Mucosa of descending colon (tissue), 3 donors: ENCODE data around the gene PLCD1. TPM values are rescaled to one million over a fixed set of nuclear protein-coding genes. Genes with fewer than 3 reads are reported as not detected.

ENCODE experiments used
- ATAC-seq: fragments of 200-7000 bp; cut with Tn5 transposase; one replicate; pipeline ENCODE4 v1.9.1; 2020; ENCODE audit warnings: mild to moderate bottlenecking, moderate library complexity
- DNase-seq, 3 donors: peaks; one replicate each; pipeline ENCODE4 v3.0.0-alpha.2; 2020
- H3K36me3 ChIP-seq: fragments of 200-600 bp; one replicate; pipeline ENCODE4 v1.8.0; 2021; ENCODE audit warnings: low read depth, mild to moderate bottlenecking
- H3K4me1 ChIP-seq: fragments of 200-600 bp; one replicate; pipeline ENCODE4 v1.8.0; 2021; ENCODE audit warnings: low read depth, mild to moderate bottlenecking
- H3K4me3 ChIP-seq: fragments of 200-600 bp; one replicate; pipeline ENCODE4 v1.8.0; 2021; ENCODE audit warnings: mild to moderate bottlenecking
- H3K9me3 ChIP-seq: fragments of 200-600 bp; one replicate; pipeline ENCODE4 v1.8.0; 2021; ENCODE audit warnings: mild to moderate bottlenecking
- intact Hi-C, 2 donors: fragments of 100-400 bp; cut with DNase I in 1 of 2; cut with micrococcal nuclease in 1 of 2; formaldehyde crosslinking; loops; one replicate each; pipeline versions ENCODE4 v1.11.0 to v1.11.1; 2022; cut with DNase I, micrococcal nuclease
- total RNA-seq, 3 donors: library from RNA; stranded (reverse); fragmentation: NEBNext Ultra II Directional in 2 of 3; extraction: Animal tissue kit (Norgen Biotek cat#: 25700) in 2 of 3; gene quantifications; one replicate each; pipeline versions ENCODE4 v1.2.1 to v1.2.4, GENCODE V29; 2021 to 2023
- TF ChIP-seq, protein P1 (sequence below): fragments of 200-600 bp; IDR thresholded peaks from one replicate; pipeline ENCODE4 v1.8.0; 2022; ENCODE audit warnings: antibody characterized with exemption, mild to moderate bottlenecking
- donor health status: DM: no; HTN: no; CAD: no; lungs with moderate emphysema.
- donor health status: DM: no; HTN: no; CAD: no.
- donor health status: DM: no; HTN: yes; CAD: no.

The PLCD1 gene
- total RNA-seq, 3 donors from 2014 or later = 38.2 to 113 (median 66.5) TPM

DNA sequence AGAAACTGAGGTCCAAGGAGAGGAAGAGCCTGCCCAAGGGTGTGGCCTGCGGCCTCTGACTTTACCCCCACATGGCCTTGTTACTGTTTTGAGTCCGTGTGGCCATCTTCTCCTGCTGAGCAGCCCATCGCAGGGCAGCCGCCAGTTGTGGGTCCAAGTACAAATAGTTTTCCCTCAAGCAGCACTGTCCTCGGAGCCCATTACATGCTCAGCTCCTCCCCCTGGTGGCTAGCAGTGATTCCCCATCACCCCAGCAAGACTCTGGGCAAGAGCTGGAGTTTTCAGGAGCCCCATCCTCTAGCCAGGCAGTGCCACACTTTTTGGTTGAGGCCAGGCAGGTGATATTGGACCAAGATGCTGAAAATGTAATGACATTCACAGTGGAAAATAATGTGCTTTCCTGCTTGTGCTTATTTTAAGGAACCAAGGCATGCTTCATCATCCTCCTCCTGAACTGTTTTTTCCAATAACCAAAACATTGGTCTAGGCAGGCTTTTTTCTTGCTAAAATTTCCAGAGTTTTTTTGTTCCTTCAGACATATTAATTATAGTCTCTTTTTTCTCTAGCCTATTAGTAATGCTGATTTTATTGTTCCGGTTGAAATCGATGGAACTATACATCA, 62.1 kb downstream of the PLCD1 start:
- intact Hi-C loops = loop anchor here (2.0 to 5.0 kb wide), 2 partner anchors 110 to 113 kb away; no protein-coding TSS in a partner anchor
- ATAC-seq = peak; percentile 68
- Histone ChIP-seq H3K9me3 (no peaks in the 10 kb centered on the region), H3K4me1 (peaks cover 19% of the 10 kb centered on the region), H3K36me3 (no peaks in the 10 kb centered on the region), H3K4me3 (no peak overlapping the region)
- TF ChIP-seq, protein P1, sequence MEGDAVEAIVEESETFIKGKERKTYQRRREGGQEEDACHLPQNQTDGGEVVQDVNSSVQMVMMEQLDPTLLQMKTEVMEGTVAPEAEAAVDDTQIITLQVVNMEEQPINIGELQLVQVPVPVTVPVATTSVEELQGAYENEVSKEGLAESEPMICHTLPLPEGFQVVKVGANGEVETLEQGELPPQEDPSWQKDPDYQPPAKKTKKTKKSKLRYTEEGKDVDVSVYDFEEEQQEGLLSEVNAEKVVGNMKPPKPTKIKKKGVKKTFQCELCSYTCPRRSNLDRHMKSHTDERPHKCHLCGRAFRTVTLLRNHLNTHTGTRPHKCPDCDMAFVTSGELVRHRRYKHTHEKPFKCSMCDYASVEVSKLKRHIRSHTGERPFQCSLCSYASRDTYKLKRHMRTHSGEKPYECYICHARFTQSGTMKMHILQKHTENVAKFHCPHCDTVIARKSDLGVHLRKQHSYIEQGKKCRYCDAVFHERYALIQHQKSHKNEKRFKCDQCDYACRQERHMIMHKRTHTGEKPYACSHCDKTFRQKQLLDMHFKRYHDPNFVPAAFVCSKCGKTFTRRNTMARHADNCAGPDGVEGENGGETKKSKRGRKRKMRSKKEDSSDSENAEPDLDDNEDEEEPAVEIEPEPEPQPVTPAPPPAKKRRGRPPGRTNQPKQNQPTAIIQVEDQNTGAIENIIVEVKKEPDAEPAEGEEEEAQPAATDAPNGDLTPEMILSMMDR = peak; percentile 63
- DNase-seq = peak; percentile 69 to 89 (median 82)

DNA sequence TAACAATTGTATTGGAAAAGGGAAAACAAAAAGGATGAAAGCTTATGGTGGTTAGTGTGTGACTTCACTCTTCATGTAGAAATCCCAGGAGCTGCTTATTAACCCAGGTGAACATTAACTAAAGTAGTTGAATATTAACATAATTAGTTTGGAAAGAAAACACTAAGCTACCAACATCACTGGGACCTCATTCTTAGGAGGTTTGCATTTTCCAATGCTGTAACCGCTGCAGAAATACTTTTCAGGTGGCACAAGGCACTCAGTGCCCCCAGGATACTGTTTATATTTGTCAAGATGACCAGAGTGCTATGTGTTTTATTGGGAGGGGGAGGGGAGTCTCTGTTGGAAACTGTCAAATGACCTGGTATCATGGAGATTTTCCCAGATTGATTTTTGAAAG, 64.7 kb downstream of the PLCD1 start:
- intact Hi-C loops = loop anchor here in 1 of 2 donors (5.0 kb wide), 1 partner anchor 107 kb away; no protein-coding TSS in a partner anchor
- ATAC-seq (peak; percentile 56), DNase-seq (no peak)
- Histone ChIP-seq H3K4me3 (no peak overlapping the region), H3K4me1 (peaks cover 33% of the 10 kb centered on the region), H3K36me3 (no peaks in the 10 kb centered on the region), H3K9me3 (no peaks in the 10 kb centered on the region)
- TF ChIP-seq, protein P1 = no peak

DNA sequence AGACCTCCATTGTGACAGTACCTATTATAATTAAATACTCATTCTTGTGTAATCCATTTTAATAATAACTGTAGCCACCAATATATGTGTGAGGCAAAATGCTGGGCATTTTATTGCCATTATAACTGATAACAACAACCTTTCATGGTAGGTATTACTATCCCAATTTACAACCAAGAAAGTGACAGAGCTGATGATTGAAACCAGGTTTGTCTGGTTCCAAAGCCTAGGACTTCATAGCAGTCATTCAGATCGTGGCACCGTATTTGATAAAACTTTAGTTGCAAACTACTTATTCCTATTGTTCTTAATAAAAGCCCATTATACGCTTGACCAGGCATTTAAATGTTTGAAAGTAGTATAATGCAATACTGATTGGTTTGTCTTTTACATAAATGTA, 65.3 kb downstream of the PLCD1 start:
- Histone ChIP-seq H3K4me1 (peaks cover 33% of the 10 kb centered on the region), H3K4me3 (no peak overlapping the region)

DNA sequence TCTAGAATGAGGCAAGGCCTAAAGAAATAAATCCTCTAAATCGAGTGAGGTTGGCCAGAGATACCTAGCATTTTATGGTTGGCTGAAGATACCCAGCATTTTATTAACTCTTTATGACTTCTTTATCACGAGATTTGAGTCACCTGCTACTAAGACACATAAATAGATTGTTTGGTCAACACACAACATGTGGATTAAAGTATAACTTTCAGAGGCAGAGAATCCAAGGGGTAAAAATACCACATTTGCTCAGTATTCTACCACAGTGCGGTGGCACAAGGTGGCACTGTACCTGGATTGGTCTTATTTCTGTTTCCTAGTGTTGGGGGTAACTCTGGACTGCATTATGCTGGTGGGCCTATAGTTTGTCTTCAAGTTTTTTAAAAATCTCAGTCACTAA, 65.8 kb downstream of the PLCD1 start:
- DNase-seq (no peak), ATAC-seq (peak; percentile 63)
- Histone ChIP-seq H3K4me1 (peaks cover 33% of the 10 kb centered on the region), H3K9me3 (no peaks in the 10 kb centered on the region), H3K36me3 (no peaks in the 10 kb centered on the region), H3K4me3 (no peak overlapping the region)
- TF ChIP-seq, protein P1 = no peak
- intact Hi-C loops = no loop called here

More for the DNA sequence above, 65.3 kb downstream of the PLCD1 start:
- Histone ChIP-seq H3K36me3 (no peaks in the 10 kb centered on the region), H3K9me3 (no peaks in the 10 kb centered on the region)
- intact Hi-C loops = no loop called here
- ATAC-seq (peak; percentile 7), DNase-seq (no peak)
- TF ChIP-seq, protein P1 = no peak

DNA sequence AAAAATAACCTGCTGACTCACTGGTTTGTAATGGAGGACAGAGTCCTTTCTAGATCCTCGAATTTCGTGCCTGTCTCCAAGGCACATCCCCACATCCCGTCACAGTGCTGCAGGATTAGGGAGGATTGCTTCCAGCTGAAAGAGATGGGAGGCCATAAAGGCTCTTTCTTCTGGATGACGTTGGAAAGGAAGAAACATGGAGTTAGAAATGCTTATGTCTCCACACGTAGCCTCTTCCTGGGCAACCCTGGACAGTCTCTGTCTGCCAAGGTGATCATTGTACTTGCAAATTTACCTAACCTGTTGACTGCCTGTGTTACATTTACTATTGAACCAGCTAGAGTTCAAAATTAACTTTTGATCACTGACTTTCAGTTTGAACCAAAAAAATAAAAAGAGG, 66.4 kb downstream of the PLCD1 start:
- no peak for DNase-seq
- no peak for ATAC-seq
- TF ChIP-seq, protein P1 = no peak
- no peaks in the 10 kb centered on the region for H3K9me3 ChIP-seq
- intact Hi-C loops = no loop called here
- no peak overlapping the region for H3K4me3 ChIP-seq
- peaks cover 33% of the 10 kb centered on the region for H3K4me1 ChIP-seq
- H3K36me3 ChIP-seq = no peaks in the 10 kb centered on the region
